ENCODE results near the gene P2RY14. TPM values are rescaled to one million over a fixed set of nuclear protein-coding genes. Genes with fewer than 3 reads are reported as not detected.

Gene P2RY14
- total and polyA plus RNA-seq, 2 experiments from 2014 or later, result 0.95 TPM; not detected in 1

- no peaks in the 10 kb centered on the region for H3K9me3 Mint-ChIP-seq
- Histone ChIP-seq H3K9me2 (ENCODE audit: insufficient read depth) (no peaks in the 10 kb centered on the region), H3K27ac (ENCODE audit: low read depth) (no peak overlapping the region), H3K4me1 (ENCODE audit: insufficient read depth) (no peaks in the 10 kb centered on the region), H3F3A (replicated peaks; ENCODE audit: low read depth) (no peaks in the 10 kb centered on the region), H3K79me2 (replicated peaks; ENCODE audit: insufficient read depth) (no peaks in the 10 kb centered on the region), H3K4me3 (no peak overlapping the region), H3K4me2 (no peak overlapping the region), H4K20me1 (replicated peaks; ENCODE audit: insufficient read depth) (no peaks in the 10 kb centered on the region), H3K36me3 (ENCODE audit: insufficient read depth) (no peaks in the 10 kb centered on the region), H3K27me3 (ENCODE audit: insufficient read depth) (no peaks in the 10 kb centered on the region), H2AFZ (no peak overlapping the region)
- peak overlapping the region; percentile 26; the same call in 1 of the 2 replicates for H3K27ac Mint-ChIP-seq
- no peaks in the 10 kb centered on the region for H3K36me3 Mint-ChIP-seq (ENCODE audit: low read depth)
- H3K4me3 Mint-ChIP-seq, result no peak overlapping the region
- H3K27me3 Mint-ChIP-seq (ENCODE audit: insufficient read depth, low read depth, poor library complexity), result no peaks in the 10 kb centered on the region
- ATAC-seq (no peak), DNase-seq (ENCODE audit: low spot score) (no peak)
- no peak for TF ChIP-seq REST (IDR thresholded peaks at IDR 0.05; ENCODE audit: unreplicated experiment)
- no peak for TF ChIP-seq CTCF (conservative IDR thresholded peaks at IDR 0.05; ENCODE audit: low read depth in 2 of 2)
- no peak for TF ChIP-seq ZNF331 (CRISPR knock-in tag; IDR thresholded peaks at IDR 0.05; ENCODE audit: low read depth)
- TF ChIP-seq, protein P1, sequence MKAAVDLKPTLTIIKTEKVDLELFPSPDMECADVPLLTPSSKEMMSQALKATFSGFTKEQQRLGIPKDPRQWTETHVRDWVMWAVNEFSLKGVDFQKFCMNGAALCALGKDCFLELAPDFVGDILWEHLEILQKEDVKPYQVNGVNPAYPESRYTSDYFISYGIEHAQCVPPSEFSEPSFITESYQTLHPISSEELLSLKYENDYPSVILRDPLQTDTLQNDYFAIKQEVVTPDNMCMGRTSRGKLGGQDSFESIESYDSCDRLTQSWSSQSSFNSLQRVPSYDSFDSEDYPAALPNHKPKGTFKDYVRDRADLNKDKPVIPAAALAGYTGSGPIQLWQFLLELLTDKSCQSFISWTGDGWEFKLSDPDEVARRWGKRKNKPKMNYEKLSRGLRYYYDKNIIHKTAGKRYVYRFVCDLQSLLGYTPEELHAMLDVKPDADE (IDR thresholded peaks at IDR 0.05), result no peak
- TF ChIP-seq EZH2 (IDR thresholded peaks at IDR 0.05; ENCODE audit: low read depth, unreplicated experiment), result no peak
- no peak for TF ChIP-seq JUNB (IDR thresholded peaks at IDR 0.05; ENCODE audit: unreplicated experiment)
- no peak for TF ChIP-seq STAT1 (IDR thresholded peaks at IDR 0.05; ENCODE audit: unreplicated experiment)
- no peak for TF ChIP-seq EZH2phosphoT487 (IDR thresholded peaks at IDR 0.05; ENCODE audit: unreplicated experiment)
- no peak for TF ChIP-seq NANOG (IDR thresholded peaks at IDR 0.05; ENCODE audit: borderline replicate concordance)
- no peak for TF ChIP-seq POLR2AphosphoS5 (IDR thresholded peaks at IDR 0.05; ENCODE audit: low read depth)
- no peak for TF ChIP-seq CREB1 (CRISPR knock-in tag; IDR thresholded peaks at IDR 0.05; ENCODE audit: low read depth)
- TF ChIP-seq ZNF462 (CRISPR knock-in tag; IDR thresholded peaks at IDR 0.05), result no peak
- no peak for TF ChIP-seq ZNF114 (CRISPR knock-in tag; IDR thresholded peaks at IDR 0.05)
- H3K4me1 Mint-ChIP-seq, result no peaks in the 10 kb centered on the region
These were observed 78.5 kb downstream of the P2RY14 start for GRCh38 chr3:151199554-151200438.
